HG02623 (cell line): ENCODE results near the gene DNM1.

Experiments used
- ATAC-seq: cut with Tn5 transposase; IDR thresholded peaks from one replicate; pipeline ENCODE4 v1.9.1; 2021; ENCODE audit warnings: moderate library complexity; ENCODE audit not compliant: unreplicated experiment

Gene DNM1

GRCh38 chr9:128249908-128250838 lies 47.0 kb downstream of the DNM1 start:
- peak; percentile 75 for ATAC-seq

GRCh38 chr9:128250839-128251731 lies 47.9 kb downstream of the DNM1 start:
- peak; percentile 14 for ATAC-seq

- no peak for ATAC-seq
These were observed 48.5 kb downstream of the DNM1 start for GRCh38 chr9:128251732-128252100.

- no peak for ATAC-seq
These were observed 49.3 kb downstream of the DNM1 start for GRCh38 chr9:128252317-128253139.

GRCh38 chr9:128253140-128253990 lies 50.2 kb downstream of the DNM1 start:
- ATAC-seq, result no peak

- no peak for ATAC-seq
These were observed 50.8 kb downstream of the DNM1 start for GRCh38 chr9:128253991-128254346.

GRCh38 chr9:128254362-128254761 lies 51.2 kb downstream of the DNM1 start:
- no peak for ATAC-seq

- ATAC-seq, result no peak
These were observed 51.9 kb downstream of the DNM1 start for GRCh38 chr9:128254855-128255759.

- ATAC-seq, result no peak
These were observed 54.1 kb downstream of the DNM1 start for GRCh38 chr9:128257086-128257825.

GRCh38 chr9:128257907-128258306 lies 54.7 kb downstream of the DNM1 start:
- ATAC-seq, result no peak

GRCh38 chr9:128258326-128258725 lies 55.1 kb downstream of the DNM1 start:
- ATAC-seq, result no peak

GRCh38 chr9:128259156-128259555 lies 56.0 kb downstream of the DNM1 start:
- ATAC-seq, result no peak

GRCh38 chr9:128260340-128260739 lies 57.2 kb downstream of the DNM1 start:
- no peak for ATAC-seq

- ATAC-seq, result no peak
These were observed 59.5 kb downstream of the DNM1 start for GRCh38 chr9:128262687-128263086.

GRCh38 chr9:128265348-128265847 lies 62.2 kb downstream of the DNM1 start:
- ATAC-seq, result no peak

GRCh38 chr9:128266868-128267590 lies 63.9 kb downstream of the DNM1 start:
- no peak for ATAC-seq

GRCh38 chr9:128271112-128271511 lies 67.9 kb downstream of the DNM1 start:
- no peak for ATAC-seq
